Endothelial cell (in vitro differentiated cells): ENCODE measurements around the gene ITGAD. TPM values are rescaled to one million over a fixed set of nuclear protein-coding genes. Genes with fewer than 3 reads are reported as not detected.
A peak's percentile ranks its signal among the peaks of the same experiment; 100 is the strongest.

ENCODE experiments used
- DNase-seq: peaks from one replicate; pipeline ENCODE4 v3.0.0; 2021; ENCODE audit warnings: low spot score
- H3K27ac Mint-ChIP-seq: one replicate; pipeline ENCODE4 v1.8.0; 2021; ENCODE audit warnings: mixed read lengths, inconsistent platforms; ENCODE audit not compliant: unreplicated experiment
- H3K27me3 Mint-ChIP-seq: one replicate; pipeline ENCODE4 v1.8.0; 2021; ENCODE audit warnings: mild to moderate bottlenecking, moderate library complexity, mixed read lengths, inconsistent platforms; ENCODE audit not compliant: unreplicated experiment
- H3K36me3 Mint-ChIP-seq: one replicate; pipeline ENCODE4 v1.8.0; 2021; ENCODE audit warnings: mild to moderate bottlenecking, low read depth, mixed read lengths, inconsistent platforms; ENCODE audit not compliant: unreplicated experiment
- H3K4me1 Mint-ChIP-seq: one replicate; pipeline ENCODE4 v1.8.0; 2021; ENCODE audit warnings: mild to moderate bottlenecking, mixed read lengths, inconsistent platforms; ENCODE audit not compliant: unreplicated experiment
- H3K4me3 Mint-ChIP-seq: one replicate; pipeline ENCODE4 v1.8.0; 2021; ENCODE audit warnings: mild to moderate bottlenecking, mixed read lengths, inconsistent platforms; ENCODE audit not compliant: unreplicated experiment
- H3K9me3 Mint-ChIP-seq: one replicate; pipeline ENCODE4 v1.8.0; 2021; ENCODE audit warnings: mixed read lengths, inconsistent platforms; ENCODE audit not compliant: unreplicated experiment
- CTCF ChIP-seq: fragments of 200-600 bp; sonication (generic); IDR thresholded peaks from one replicate; pipeline ENCODE4 v1.5.0; 2021; ENCODE audit warnings: antibody characterized with exemption; ENCODE audit not compliant: unreplicated experiment
- total RNA-seq: library from RNA; stranded (reverse); fragmentation: NEBNext Ultra II Directional; extraction: Animal tissue kit (Norgen Biotek cat#: 25700); gene quantifications from one replicate; pipeline ENCODE4 v1.2.1, GENCODE V29; 2021; ENCODE audit not compliant: unreplicated experiment

Gene ITGAD
- total RNA-seq, 1 donor from 2014 or later = not detected

GRCh38 chr16:31410082-31410481 lies 16.9 kb downstream of the ITGAD start:
- no peak for TF ChIP-seq CTCF
- Mint-ChIP-seq H3K4me3 (no peak overlapping the region), H3K27ac (no peak overlapping the region), H3K4me1 (no peaks in the 10 kb centered on the region), H3K9me3 (no peaks in the 10 kb centered on the region), H3K36me3 (no peaks in the 10 kb centered on the region), H3K27me3 (peaks cover 14% of the 10 kb centered on the region)
- DNase-seq = no peak

- Mint-ChIP-seq H3K4me1 (no peaks in the 10 kb centered on the region), H3K36me3 (peaks cover 6% of the 10 kb centered on the region), H3K27me3 (peaks cover 19% of the 10 kb centered on the region), H3K4me3 (no peak overlapping the region), H3K27ac (no peak overlapping the region), H3K9me3 (no peaks in the 10 kb centered on the region)
- no peak for TF ChIP-seq CTCF
- no peak for DNase-seq
Observed at GRCh38 chr16:31411024-31411844, 18.1 kb downstream of the ITGAD start.

GRCh38 chr16:31412750-31413149 lies 19.6 kb downstream of the ITGAD start:
- Mint-ChIP-seq H3K9me3 (no peaks in the 10 kb centered on the region), H3K36me3 (peaks cover 6% of the 10 kb centered on the region), H3K27ac (no peak overlapping the region), H3K27me3 (peaks cover 19% of the 10 kb centered on the region), H3K4me1 (no peaks in the 10 kb centered on the region), H3K4me3 (no peak overlapping the region)
- DNase-seq = no peak
- no peak for TF ChIP-seq CTCF

GRCh38 chr16:31413381-31413780 lies 20.2 kb downstream of the ITGAD start:
- Mint-ChIP-seq H3K4me1 (no peaks in the 10 kb centered on the region), H3K4me3 (peak overlapping the region; percentile 12), H3K27me3 (peaks cover 19% of the 10 kb centered on the region), H3K36me3 (peaks cover 6% of the 10 kb centered on the region), H3K9me3 (no peaks in the 10 kb centered on the region), H3K27ac (no peak overlapping the region)
- DNase-seq = no peak
- TF ChIP-seq CTCF = no peak

- no peak for TF ChIP-seq CTCF
- peaks cover 19% of the 10 kb centered on the region for H3K27me3 Mint-ChIP-seq
- peaks cover 6% of the 10 kb centered on the region for H3K36me3 Mint-ChIP-seq
- no peaks in the 10 kb centered on the region for H3K9me3 Mint-ChIP-seq
- no peak overlapping the region for H3K27ac Mint-ChIP-seq
- H3K4me1 Mint-ChIP-seq = no peaks in the 10 kb centered on the region
- peak overlapping the region; percentile 5 for H3K4me3 Mint-ChIP-seq
- no peak for DNase-seq
Observed at GRCh38 chr16:31413943-31414342, 20.8 kb downstream of the ITGAD start.
